ENCODE data around the gene LRWD1. TPM values are rescaled to one million over a fixed set of nuclear protein-coding genes. Genes with fewer than 3 reads are reported as not detected.

The LRWD1 gene
- 10 to 100 TPM in 3 of 4 donors, 1 to 10 TPM in 1; 7.5 to 24.4 (median 12.3) TPM for total RNA-seq

DNA sequence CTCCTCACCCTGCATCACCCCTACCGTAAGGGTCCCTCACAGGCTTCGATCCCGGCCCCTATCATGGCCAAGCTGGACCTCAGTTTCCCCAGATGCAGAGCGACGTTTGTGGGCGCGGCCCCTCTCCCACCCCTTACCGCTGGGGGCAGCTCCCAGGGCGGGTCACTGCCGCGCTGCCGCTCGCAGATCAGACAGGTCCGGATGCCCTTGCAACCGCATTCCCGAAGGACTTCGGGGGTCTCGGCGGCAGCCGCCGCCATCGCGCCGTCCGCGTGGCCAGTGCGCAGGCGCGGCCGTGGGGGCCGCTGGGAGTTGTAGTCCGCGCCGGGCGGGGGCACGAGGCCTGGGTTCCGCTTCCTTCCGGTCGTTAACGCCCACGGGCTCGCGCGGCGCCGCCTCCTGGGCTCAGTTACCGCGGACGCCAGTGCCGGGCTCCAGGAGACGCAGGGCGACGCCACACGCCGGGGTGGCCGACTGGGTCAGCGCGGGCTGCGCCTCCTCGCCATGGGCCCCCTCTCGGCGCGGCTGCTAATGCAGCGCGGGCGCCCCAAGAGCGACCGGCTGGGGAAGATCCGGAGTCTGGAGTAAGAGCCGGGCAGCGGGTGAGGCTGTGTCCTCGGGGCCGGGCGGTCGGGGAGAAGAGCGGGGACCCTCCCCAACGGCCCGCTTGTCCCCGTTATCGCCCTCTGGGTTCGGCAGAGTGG, at the start of gene LRWD1, which contains the start of gene ALKBH4:
TSS of gene LRWD1 (plus strand) at position 408 of the 704 bp plus-strand sequence. CDS start at position 505, 97 bp downstream.
TSS of gene ALKBH4 (minus strand) at position 287 of the 704 bp plus-strand sequence. CDS start at position 260, 27 bp downstream.
- TF ChIP-seq, protein P1, sequence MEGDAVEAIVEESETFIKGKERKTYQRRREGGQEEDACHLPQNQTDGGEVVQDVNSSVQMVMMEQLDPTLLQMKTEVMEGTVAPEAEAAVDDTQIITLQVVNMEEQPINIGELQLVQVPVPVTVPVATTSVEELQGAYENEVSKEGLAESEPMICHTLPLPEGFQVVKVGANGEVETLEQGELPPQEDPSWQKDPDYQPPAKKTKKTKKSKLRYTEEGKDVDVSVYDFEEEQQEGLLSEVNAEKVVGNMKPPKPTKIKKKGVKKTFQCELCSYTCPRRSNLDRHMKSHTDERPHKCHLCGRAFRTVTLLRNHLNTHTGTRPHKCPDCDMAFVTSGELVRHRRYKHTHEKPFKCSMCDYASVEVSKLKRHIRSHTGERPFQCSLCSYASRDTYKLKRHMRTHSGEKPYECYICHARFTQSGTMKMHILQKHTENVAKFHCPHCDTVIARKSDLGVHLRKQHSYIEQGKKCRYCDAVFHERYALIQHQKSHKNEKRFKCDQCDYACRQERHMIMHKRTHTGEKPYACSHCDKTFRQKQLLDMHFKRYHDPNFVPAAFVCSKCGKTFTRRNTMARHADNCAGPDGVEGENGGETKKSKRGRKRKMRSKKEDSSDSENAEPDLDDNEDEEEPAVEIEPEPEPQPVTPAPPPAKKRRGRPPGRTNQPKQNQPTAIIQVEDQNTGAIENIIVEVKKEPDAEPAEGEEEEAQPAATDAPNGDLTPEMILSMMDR (IDR thresholded peaks at IDR 0.05) = peak in 2 of 4 experiments; percentile 31 to 54
- TF ChIP-seq POLR2AphosphoS5 (IDR thresholded peaks at IDR 0.05) = peak; percentile 70
- peak in 1 of 2 donors; percentile 63 for TF ChIP-seq POLR2A (IDR thresholded peaks at IDR 0.05)
- TF ChIP-seq EP300 (IDR thresholded peaks at IDR 0.05) = no peak
- peaks cover 0 to 57% (median 9%) of the 10 kb centered on the region in 3 donors for H3K4me1 ChIP-seq
- peaks cover 0 to 34% of the 10 kb centered on the region in 2 donors for H3K36me3 ChIP-seq
- H3K27me3 ChIP-seq = no peaks in the 10 kb centered on the region
- WGBS, 2 donors (ENCODE audit: low coverage in 1 of 2) = no CpG with 5 or more reads among the region's 81 CpGs
- peak; percentile 96 for ATAC-seq
- peak within 1 kb of the TSS in 3 of 4 donors; percentile 78 to 83 (median 82) for H3K27ac ChIP-seq
- no peaks in the 10 kb centered on the region for H3K9me3 ChIP-seq
- H3K4me3 ChIP-seq = peak within 1 kb of the TSS; percentile 92 to 98

DNA sequence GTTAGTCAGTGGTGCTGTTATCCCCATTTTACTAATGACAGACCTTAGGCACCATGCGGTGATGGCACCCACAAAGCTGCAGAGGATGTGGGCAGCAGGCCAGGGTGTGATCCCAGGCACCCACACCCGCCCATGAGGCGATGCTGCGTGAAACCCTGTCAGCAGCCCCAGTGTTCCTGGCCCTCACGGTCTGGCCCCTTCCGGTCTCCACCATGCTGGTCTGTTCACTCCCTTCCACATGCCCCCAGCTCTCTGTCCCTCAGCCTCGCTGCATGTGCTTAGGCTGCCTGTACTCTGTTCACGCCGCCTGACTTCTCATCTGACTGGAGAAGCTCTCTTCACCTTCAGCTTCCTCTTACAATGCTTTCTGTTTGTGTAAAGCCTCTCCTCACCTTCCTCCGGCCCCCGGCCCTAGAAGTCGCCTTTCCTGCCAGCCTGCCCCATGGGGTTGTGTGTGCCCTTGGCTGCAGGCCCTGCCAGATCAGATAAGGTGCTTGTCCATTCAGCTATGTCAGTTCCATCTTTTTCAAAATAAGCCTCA, 49.0 kb upstream of the LRWD1 start:
- H3K27me3 ChIP-seq = no peaks in the 10 kb centered on the region
- no peaks in the 10 kb centered on the region for H3K9me3 ChIP-seq
- TF ChIP-seq, protein P1 (IDR thresholded peaks at IDR 0.05) = no peak
- TF ChIP-seq POLR2A (IDR thresholded peaks at IDR 0.05) = no peak
- no peak for TF ChIP-seq EP300 (IDR thresholded peaks at IDR 0.05)
- no peak for TF ChIP-seq POLR2AphosphoS5 (IDR thresholded peaks at IDR 0.05)
- WGBS, 2 donors (ENCODE audit: low coverage in 1 of 2) = 77 to 89% methylated on average over 7 to 10 of the region's 12 CpGs
- H3K4me3 ChIP-seq = no peak overlapping the region
- no peak overlapping the region for H3K27ac ChIP-seq
- no peak for ATAC-seq
- H3K4me1 ChIP-seq = peaks cover 0 to 15% (median 0%) of the 10 kb centered on the region in 3 donors
- peaks cover 0 to 100% of the 10 kb centered on the region in 2 donors for H3K36me3 ChIP-seq

DNA sequence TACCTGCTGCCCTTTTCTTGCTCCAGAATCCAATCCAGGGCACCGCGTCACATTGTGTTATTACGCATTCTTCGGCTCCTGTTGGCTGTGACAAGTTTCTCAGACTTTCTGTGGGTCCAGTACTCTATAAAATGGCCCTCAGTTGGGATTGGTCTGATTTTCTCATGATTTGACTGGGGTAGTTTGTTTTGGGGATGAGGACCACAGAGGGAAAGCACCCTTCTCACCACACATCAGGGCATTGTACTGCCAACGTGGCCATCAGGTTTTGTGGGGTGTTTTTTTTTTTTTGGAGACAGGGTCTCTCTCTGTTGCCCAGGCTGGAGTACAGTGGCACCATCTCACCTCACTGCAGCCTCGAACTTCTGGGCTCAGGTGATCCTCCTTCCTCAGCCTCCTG, 48.4 kb upstream of the LRWD1 start:
- H3K9me3 ChIP-seq = no peaks in the 10 kb centered on the region
- no peak for ATAC-seq

DNA sequence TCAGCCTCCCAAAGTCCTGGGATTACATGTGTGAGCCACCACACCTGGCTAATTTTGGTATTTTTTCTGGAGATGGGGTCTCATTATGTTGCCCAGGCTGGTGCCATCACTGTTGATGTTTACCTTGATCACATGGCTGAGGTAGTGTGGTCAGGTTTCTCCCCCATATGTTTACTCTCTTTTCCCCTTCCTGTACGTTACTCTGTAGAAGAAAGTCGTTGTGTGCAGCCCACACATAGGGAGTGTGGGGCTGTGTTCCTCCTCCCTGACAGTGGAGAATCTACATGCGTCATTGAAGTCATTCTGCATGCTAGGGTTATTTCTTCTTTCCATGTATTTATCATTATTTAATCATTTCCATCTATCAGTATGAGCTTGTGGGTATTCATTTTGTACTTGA, 47.7 kb upstream of the LRWD1 start:
- H3K4me1 ChIP-seq = peaks cover 0 to 14% (median 0%) of the 10 kb centered on the region in 3 donors

More for the DNA sequence above, 48.4 kb upstream of the LRWD1 start:
- peaks cover 0 to 100% of the 10 kb centered on the region in 2 donors for H3K36me3 ChIP-seq
- 74 to 91% methylated on average over 5 of the region's 6 CpGs for WGBS, 2 donors (ENCODE audit: low coverage in 1 of 2)
- no peaks in the 10 kb centered on the region for H3K27me3 ChIP-seq
- TF ChIP-seq POLR2AphosphoS5 (IDR thresholded peaks at IDR 0.05) = no peak
- TF ChIP-seq POLR2A (IDR thresholded peaks at IDR 0.05) = no peak
- no peak for TF ChIP-seq EP300 (IDR thresholded peaks at IDR 0.05)
- TF ChIP-seq, protein P1 (IDR thresholded peaks at IDR 0.05) = no peak
- no peak overlapping the region for H3K27ac ChIP-seq
- H3K4me1 ChIP-seq = peaks cover 0 to 15% (median 0%) of the 10 kb centered on the region in 3 donors
- H3K4me3 ChIP-seq = no peak overlapping the region

More for the DNA sequence above, 47.7 kb upstream of the LRWD1 start:
- Histone ChIP-seq H3K9me3 (no peaks in the 10 kb centered on the region), H3K36me3 (peaks cover 0 to 100% of the 10 kb centered on the region in 2 donors), H3K27me3 (no peaks in the 10 kb centered on the region), H3K27ac (no peak overlapping the region), H3K4me3 (no peak overlapping the region)
- ATAC-seq = no peak
- TF ChIP-seq, protein P1 (IDR thresholded peaks at IDR 0.05) = no peak
- no peak for TF ChIP-seq POLR2AphosphoS5 (IDR thresholded peaks at IDR 0.05)
- 86 to 90% methylated on average over 2 to 3 of the region's 3 CpGs for WGBS, 2 donors (ENCODE audit: low coverage in 1 of 2)

Measured in gastroesophageal sphincter (tissue), 4 donors.